ENCODE measurements around the gene NAA40.

Gene NAA40

GRCh38 chr11:63912678-63913077, 26.1 kb upstream of the NAA40 start:
- TF ChIP-seq CTCF (IDR thresholded peaks at IDR 0.05; ENCODE audit: low read depth, low read length), result no peak
- DNase-seq (ENCODE audit: extremely low read depth, low read depth), result no peak

GRCh38 chr11:63913866-63914830, 24.7 kb upstream of the NAA40 start:
- TF ChIP-seq CTCF (IDR thresholded peaks at IDR 0.05; ENCODE audit: low read depth, low read length), result no peak
- no peak for DNase-seq (ENCODE audit: extremely low read depth, low read depth)

GRCh38 chr11:63914896-63915691, 23.7 kb upstream of the NAA40 start:
- no peak for TF ChIP-seq CTCF (IDR thresholded peaks at IDR 0.05; ENCODE audit: low read depth, low read length)
- DNase-seq (ENCODE audit: extremely low read depth, low read depth), result no peak

- DNase-seq (ENCODE audit: extremely low read depth, low read depth), result no peak
- TF ChIP-seq CTCF (IDR thresholded peaks at IDR 0.05; ENCODE audit: low read depth, low read length), result peak; percentile 71
These were observed 22.6 kb upstream of the NAA40 start for GRCh38 chr11:63915961-63916836.

- peak; percentile 71 for DNase-seq (ENCODE audit: extremely low read depth, low read depth)
- no peak for TF ChIP-seq CTCF (IDR thresholded peaks at IDR 0.05; ENCODE audit: low read depth, low read length)
These were observed 21.7 kb upstream of the NAA40 start, which contains the start of gene RCOR2 for GRCh38 chr11:63916837-63917691. Gene RCOR2, minus strand, starts transcription at chr11:63917164. Its CDS starts 708 bp downstream, at chr11:63916456.
